CD4-positive, alpha-beta T cell treated with Interleukin-17A for 1 hour (primary cell): ENCODE data around the gene SH3D21.

Source experiments
- DNase-seq: peaks from one replicate; pipeline ENCODE4 v3.0.0-alpha.2; 2020

Gene SH3D21

DNA sequence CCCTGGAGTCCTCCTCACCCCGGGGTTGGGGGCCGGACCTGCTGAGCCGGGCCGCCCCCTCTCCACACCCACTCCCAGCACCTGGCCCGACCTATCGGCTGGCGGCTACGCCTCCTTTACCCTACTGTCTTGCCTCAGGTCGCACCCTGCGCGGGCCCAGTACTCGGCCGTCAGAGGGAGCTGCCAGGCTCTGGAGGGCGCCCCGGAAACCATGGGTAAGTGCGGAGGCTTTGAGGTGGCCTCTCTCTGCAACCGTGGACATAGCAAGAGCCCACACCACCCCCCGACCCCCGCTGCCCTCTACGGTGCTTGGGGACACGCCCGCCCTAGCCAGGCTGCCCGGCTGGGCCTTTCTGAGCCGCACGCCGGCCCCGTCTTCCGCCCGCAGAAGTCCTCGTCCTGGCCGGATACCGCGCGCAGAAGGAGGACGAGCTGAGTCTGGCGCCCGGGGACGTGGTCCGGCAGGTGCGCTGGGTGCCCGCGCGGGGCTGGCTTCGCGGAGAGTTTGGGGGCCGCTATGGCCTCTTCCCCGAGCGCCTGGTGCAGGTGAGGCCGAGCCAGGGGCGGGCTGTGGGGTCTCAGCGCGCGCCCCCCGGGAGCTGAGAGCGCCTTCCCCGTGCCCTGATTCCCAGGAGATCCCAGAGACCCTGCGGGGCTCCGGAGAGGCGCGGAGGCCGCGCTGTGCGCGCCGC lies at the start of gene SH3D21:
TSS of gene SH3D21 (plus strand) at position 159 of the 692 bp plus-strand sequence. CDS start at position 212, 53 bp downstream.
- DNase-seq, result peak; percentile 63

DNA sequence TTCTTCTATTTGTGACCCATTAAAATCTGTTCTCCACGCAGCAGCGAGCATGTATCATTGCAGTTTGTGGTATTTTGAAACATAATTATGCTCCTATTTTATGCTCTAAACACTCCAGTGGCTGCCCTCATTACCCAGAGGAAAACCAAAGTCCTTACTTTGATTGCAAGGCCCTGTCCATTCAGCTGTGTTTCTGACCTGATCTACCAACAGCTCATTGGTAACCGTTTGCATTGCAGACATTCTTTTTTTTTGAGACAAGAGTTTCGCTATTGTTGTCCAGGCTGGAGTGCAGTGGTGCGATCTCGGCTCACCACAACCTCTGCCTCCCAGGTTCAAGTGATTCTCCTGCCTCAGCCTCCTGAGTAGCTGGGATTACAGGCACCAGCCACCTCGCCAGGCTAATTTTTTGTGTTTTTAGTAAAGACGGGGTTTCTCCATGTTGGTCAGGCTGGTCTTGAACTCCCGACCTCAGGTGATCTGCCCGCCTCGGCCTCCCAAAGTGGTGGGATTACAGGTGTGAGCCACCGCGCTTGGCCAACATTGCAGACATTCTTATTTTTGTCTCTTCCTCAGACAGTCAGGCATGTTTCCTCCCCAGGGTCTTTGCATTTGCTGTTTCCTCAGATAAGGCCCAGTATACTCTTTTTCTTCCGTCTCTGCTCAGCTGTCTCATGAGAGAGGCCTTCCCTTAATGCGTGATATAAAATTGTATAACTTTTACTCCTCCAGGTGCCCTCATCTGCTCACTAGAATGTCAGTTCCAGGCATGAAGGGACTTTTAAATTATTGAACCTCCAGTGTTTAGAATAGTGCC lies 49.4 kb upstream of the SH3D21 start:
- DNase-seq, result no peak

DNA sequence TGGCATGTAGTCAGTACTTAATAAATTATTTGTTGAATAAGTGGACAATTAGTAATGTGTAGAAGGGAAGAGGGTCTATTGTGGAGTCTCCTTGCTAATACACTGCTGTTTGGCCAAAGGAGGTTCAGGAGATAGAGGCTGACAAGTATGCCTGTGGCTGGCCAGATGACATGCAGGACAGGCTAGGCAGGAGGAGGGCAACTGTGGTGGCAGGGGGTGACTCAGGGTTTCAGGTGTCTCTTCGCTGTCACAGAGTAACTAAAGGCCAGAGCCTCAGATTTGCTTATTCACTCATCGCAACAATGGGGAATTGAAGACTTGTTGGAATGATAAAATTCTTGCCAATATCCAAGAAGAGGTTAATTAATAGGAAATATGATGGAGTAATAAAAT lies 48.8 kb upstream of the SH3D21 start:
- no peak for DNase-seq

DNA sequence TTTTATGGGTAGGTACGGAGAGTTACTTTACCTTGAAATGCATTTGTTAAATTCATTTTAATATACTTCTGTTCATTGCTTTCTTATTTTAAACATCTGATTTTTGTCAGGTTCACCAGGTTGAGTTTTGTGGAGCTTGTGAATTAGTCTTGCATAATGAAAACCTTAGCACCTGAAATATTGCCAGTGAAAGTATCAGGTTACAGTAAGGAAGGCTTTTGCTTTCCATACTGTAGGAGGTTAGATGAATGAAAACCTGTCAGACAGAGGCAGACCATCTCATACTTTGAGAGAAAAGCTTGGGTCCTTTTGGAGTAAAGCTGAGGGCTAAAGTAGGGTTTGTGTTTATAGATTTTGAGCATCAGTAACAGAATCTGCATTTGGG lies 47.2 kb upstream of the SH3D21 start:
- no peak for DNase-seq

DNA sequence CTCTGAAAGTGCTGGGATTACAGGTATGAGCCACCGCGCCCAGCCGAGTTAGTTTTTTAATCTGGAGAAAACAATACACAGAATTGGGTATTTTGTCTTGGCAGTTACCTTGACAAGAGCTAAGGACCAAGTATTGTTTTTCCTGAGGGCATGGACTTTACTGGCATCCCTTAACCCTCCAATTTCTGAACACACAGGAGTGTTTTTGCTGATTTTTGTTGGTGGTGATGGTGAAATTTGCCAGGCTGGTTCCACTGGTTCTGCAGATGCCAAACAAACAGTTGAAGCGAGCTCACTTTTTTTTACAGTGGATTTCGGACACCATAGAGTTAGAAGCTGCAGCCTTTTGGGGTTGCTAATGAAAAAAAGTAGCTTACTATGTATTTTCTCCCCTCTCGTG lies 37.2 kb upstream of the SH3D21 start:
- DNase-seq, result no peak

DNA sequence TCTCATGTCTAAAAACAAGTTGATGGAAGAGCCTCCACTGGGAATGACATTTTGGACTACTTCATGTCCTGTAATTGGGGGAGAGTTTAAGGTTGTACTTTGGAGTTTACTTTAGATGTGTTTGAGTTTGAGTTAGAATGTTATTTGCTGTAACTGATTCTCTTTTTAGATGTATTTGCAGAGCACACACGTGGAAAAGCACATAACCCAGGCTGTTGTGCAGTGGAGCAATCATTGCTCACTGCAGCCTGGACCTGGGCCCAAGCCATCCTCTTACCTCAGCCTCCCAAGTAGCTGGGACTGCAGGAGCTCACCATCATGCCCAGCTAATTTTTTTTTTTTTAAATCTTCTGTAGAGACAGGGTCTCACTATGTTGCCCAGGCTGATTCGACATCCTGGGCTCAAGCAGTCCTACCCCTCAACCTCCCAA lies 36.7 kb upstream of the SH3D21 start:
- no peak for DNase-seq

DNA sequence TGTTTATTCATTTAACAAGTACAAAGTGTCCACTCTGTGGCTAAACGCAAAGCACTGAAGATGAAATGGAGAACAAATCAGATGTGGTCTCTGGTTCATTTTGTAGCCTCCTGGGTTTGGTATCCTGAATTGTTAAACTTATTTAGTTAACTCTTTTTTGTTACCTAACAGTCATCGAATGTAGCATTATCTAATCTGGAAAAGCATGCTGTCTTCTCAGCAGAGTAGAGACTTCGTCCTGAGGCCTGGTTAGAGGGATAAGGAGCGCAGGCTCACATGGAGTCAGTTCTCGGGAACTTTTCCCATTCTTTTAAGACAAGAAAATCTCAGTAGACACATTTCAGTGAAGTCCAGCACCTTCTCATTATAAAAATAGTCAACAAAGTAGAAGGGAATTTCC lies 33.1 kb upstream of the SH3D21 start:
- no peak for DNase-seq

DNA sequence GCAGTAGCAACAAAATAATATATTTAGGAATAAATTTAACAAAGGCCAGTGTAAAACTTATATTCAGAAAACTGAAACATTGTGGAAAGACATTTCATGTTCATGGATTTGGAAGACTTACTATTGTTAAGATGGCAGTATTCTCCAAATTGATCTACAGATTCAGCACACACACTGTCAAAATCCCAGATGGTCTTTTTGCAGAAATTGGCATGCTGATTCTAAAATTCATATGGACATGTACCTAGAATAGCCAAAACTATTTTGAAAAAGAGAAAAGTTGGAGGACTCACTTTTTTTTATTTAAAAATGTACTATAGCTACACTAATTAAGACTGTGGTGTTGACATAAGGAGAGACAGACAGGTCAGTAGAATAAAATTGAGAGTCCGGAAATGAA lies 32.0 kb upstream of the SH3D21 start:
- DNase-seq, result no peak

DNA sequence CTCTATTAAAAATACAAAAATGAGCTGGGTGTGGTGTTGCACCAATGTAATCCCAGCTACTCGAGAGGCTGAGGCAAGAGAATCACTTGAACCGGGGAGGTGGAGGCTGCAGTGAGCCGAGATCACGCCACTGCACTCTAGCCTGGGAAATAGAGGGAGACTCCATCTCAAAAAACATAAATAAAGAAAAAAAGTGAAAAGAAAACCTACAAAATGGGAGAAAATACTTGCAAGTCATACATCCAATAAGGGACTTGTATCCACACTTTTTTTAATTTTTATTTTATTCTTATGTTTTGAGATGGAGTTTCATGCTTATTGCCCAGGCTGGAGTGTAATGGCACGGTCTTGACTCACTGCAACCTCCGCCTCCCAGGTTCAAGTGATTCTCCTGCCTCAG lies 29.5 kb upstream of the SH3D21 start:
- DNase-seq, result no peak

DNA sequence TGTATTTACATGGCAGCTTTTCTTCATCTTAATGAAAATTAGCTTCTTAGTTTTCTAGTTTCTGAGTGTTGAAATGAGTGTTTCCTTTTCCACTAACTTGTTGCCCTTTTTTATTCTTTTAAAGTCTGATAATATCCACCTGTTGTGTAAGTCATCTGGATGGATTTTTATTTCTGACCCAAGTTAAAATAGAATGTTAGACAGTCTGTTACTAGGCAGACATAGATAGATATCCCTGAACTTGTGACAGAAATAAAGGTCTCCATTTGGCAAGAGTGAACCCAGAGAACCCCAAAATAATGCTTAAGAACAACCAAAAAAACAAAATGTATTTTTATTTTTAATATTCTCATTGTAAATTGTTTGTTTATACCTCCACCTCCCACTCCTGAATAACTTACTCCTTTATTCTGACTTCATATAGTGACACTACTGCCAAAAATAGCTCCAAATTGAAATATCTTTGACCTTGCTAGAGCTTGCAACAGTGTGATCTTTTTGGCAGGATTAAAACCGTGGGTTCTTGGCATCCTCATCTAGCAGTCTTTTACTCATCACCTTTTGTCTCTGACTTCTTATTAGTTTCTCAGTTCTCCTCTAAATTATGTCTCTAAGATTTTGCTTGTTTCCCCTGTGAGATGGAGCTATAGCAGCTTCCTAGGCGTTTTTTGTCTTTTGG lies 26.9 kb upstream of the SH3D21 start:
- DNase-seq, result no peak

DNA sequence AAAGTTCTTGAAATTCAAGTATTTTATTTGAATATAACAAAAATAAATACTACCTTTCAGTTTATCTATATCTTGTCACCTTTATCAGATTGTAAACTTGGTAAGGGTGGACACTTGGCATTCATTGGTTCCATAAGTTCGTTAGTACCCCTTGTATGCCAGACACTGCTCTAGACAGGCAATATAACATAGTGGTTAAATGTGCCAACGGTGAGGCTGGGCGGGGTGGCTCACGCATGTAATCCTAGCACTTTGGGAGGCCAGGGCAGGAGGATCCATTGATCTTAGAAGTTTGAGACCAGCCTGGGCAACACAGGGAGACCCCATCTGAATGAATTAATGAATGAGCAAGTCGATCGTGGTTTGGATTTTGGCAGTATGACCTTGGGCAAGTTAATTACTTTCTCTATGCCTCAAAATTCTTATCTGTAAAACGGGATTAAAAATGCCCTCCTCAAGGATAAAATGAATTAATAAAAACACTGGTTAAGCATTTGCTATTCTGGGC lies 26.3 kb upstream of the SH3D21 start:
- DNase-seq, result no peak

DNA sequence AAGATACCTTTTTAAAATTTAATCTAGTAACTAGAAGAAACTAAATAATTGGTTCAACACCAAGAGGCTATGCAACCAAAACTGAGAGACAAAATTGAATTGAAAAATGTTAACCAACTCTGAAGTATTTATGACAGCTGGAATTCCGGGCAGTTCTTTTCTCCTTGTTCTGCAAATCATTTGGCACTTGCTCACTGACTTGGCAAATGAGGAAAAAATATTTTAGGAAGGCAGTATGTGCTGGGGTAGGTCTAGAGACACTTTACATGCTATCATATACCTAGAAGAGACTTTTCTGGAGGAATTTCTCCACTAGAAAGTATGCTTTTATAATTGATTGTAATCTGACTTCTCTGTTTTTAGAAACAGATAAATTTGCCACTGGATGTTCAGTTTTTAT lies 22.1 kb upstream of the SH3D21 start:
- DNase-seq, result no peak

DNA sequence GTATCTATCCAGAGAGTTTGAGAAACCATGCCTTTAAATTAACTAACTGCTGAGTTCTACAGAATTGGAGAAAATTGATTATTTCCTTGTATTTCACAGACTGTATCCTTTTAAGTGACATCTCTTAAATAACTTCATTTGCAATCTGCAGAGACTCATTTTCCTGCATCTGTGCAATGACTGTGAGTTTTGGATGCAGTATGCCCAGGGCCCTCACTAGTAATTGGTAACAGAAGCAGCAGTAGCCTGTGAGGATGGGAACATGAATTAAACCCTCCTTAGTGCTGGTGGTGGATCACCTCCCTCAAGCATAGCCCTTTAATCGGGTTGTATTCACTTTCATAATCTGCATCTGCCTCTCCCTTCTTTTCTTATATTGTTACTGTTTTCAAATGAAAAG lies 21.7 kb upstream of the SH3D21 start:
- no peak for DNase-seq

DNA sequence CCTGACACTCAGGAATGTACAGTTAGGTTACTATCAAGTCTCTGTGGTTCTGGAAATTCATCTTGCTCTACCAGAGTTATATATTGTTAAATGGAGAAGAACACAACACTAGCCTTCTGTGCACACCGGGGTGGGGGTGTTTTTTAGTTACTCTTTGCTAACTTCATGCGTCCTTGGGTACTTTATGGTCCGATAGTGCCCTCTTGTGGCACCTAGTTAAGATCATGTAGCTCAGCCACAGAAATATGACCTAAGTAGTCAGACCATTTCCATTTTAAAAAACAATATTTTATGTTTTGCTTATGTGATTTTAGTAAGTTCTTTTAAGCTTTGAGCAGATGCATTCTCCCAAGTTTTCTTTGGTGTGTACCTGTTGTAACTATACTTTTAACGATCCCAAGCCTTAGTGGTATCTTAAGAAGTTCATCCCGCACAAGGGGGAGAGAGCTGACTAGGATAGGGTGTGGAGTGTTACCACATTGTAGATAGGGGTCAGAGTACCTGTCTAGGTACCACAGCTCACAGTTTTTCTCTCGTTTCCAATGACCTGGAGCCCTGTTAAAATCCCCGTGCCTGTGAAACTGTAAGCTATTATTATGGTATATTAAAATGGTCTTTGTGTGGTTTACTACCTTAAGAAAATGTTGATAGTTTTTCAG lies 20.6 kb upstream of the SH3D21 start:
- peak; percentile 85 for DNase-seq

DNA sequence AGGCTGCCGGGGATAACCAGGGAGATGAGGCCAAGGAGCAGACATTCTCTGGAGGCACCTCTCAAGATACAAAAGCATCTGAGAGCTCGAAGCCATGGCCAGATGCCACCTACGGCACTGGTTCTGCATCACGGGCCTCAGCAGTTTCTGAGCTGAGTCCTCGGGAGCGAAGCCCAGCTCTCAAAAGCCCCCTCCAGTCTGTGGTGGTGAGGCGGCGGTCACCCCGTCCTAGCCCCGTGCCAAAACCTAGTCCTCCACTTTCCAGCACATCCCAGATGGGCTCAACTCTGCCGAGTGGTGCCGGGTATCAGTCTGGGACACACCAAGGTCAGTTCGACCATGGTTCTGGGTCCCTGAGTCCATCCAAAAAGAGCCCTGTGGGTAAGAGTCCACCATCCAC lies 19.4 kb upstream of the SH3D21 start:
- no peak for DNase-seq

DNA sequence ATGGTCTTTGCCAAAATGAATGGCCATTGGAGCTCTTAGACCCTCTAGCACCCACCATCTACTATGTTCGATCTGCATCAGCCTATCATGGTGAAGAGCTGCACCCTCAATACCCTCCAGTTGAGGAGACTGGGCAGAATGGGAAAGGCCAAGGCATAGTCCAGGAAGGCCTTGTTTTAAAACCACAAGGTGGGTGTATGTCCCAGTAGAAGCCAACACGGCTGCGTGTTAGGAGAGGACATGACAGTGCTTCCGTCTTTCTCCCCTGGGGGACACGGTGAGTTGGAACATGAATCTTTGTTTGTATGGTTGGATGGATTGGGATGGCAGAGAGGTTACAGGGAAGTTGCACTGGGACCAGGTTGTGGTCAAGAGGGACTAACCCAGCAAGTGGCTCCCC lies 18.6 kb upstream of the SH3D21 start:
- no peak for DNase-seq

DNA sequence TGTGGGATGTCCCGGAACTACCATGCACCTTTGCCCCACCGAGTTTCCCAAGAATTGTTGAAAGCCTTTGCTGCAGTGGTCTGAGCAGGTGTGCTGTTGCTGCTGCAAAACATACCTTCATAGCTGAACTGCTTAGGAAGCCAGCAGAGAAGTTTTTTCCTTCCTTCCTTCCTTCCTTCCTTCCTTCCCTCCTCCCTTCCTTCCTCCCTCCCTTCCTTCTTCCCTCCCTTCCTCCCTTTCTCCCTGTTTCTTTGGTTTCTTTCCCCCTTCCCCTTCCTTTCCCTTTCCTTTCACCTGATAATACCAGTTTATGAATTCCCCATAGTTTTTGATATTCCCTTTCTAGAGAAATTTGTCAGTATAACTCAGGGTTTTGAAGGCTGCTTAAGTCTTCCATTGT lies 10.8 kb upstream of the SH3D21 start:
- DNase-seq, result no peak

DNA sequence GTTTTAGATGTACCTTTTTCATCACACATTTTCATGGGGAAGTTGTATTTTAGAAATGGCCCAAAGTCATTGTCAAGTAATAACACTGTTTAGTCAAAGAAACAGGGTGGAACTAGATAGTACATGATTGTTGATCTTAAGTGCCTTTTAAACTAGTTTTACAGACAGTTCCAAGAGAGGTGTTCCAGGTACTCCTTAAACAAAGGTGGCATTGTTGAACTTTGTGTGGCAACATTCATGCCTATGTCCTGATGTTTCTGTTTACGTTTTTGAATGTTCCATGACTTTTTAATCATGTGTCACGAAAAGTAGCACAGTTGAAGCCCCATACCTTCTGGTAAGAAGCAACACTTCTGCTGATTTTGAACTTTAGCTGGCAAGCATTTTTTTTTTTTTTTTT lies 9.1 kb upstream of the SH3D21 start:
- DNase-seq, result no peak

DNA sequence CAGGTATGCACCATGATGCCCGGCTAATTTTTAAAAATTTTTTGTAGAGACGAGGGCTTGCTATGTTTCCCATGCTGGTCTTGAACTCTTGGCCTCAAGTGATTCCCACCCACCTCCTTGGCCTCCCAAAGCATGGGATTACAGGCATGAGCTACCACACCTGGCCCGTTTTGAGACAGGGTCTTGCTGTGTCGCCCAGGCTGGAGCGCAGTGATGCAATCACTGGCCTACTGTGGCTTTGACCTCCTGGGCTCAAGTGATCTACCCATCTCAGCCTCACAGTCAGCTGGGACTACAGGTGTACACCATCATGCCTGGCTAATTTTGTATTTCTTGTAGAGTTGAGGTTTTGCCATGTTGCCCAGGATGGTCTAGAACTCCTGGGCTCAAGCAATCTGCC lies 7.5 kb upstream of the SH3D21 start:
- no peak for DNase-seq

DNA sequence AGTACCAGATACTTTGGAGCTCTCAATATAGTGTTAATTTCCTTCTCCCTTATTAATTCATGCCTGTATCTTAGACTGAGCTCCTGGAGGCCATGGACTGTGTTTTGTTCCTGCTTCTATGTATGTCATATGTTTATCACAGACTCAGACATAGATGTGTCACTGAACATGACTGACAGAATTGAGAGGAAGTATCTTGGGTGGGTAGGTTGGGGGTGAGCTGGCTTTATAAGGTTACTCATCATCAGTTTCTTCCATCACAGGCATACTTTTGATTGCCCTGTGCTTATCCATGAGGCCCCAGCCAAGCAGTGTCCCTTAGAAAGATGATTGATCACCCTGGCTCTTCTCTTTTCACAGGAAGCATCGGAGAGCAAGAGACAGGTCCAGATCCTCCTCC lies 5.6 kb upstream of the SH3D21 start:
- DNase-seq, result no peak

DNA sequence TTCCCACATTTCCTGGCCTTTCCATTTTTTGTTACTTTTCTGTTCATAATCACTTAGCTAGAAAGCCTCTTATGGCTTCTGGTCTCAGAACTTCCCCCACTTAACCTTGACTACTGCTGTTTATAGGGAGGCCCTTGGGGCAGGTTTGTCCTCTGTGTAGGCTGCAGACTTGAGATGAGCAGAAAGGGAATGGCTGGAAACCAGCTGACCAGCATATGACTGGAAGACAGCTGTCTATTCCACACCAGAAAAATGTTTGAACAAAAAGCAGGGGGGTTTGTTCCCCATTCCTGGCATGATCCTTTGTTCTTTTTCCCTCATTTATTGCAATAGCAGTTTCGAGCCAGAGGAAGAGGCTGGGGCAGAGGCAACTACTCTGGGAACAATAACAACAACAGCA lies 4.9 kb upstream of the SH3D21 start:
- DNase-seq, result no peak

DNA sequence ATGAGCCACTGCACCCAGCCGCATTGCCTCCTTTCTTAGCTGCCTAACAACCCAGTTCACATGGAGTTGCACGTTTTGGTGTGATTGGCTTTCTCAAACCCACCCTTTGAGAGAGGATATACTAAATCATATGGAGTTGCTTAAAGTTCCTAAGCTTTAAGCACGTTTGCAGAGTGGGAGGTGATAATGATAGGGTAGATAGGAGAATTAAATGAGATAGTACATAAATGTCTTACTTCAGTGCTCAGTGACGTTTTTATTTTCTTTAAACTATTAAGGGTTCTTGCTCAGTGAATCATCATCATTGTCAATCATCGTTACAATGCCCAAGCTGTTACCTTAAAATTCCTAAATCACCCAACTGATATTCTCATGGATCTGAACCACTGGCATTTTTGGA lies 2.9 kb upstream of the SH3D21 start:
- no peak for DNase-seq

DNA sequence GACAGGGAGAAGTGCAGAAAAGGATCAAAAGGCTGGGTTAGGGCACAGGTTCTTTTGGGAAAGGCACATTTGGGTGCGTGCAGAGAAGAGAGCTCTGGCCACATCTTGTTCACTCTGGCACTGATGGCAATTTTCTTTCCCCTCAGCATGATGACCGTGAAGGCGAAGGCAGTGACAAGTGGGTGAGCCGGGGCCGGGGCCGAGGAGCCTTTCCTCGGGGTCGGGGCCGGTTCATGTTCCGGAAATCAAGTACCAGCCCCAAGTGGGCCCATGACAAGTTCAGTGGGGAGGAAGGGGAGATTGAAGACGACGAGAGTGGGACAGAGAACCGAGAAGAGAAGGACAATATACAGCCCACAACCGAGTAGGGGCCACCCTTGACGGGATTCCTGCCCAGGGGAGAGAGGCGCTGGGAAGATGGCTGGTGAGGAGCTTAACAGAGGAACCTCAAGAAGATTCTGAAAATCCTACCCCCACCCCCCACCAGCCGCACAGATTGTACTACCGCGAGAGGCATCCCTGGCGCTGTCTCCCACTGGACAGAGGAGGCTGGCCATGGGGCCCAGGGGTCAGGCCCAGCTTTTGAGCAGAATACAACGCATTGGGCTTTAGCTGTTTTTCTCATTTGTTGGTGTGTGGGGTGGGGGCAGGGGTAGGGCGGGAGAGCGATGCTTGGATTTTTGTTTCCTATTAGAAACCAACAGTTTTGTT lies 2.4 kb upstream of the SH3D21 start:
- no peak for DNase-seq
